Hematopoietic multipotent progenitor cell treated with erythropoietin and hydrocortisone succinate and interleukin-3 and kit ligand, for 17 days (in vitro differentiated cells): ENCODE data around the gene TRIM54.
A peak's percentile ranks its signal among the peaks of the same experiment; 100 is the strongest.
"Not testable (repeated sequence)": the region's sequence is repeated elsewhere in the genome, so short reads cannot be mapped to it uniquely, and the experiment has no call there.

Source experiments
- DNase-seq: peaks from one replicate; pipeline ENCODE4 v3.0.0-alpha.2; 2015; ENCODE audit warnings: low spot score

The TRIM54 gene

GRCh38 chr2:27313882-27314645 lies 31.8 kb downstream of the TRIM54 start:
- DNase-seq, result no peak

DNA sequence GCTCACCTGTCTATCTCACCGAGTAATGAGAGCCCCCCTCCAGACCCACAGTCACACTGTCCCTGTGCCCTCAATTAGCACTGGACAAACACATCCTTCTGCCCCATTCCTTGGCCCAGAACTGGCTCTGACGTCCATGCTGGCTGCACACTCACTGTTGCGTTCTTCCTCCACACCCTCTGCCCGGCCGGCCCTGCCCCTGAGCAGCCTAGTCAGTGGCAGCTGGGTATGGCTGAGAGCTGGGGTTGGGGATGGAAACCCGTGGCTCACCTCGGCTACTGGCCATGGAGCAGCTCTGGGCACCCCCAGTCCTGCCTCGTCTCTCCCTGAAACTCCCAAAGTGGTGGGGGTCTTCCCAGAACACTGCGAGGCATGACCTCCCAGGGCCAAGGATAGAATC lies 32.5 kb downstream of the TRIM54 start:
- DNase-seq, result no peak

GRCh38 chr2:27315122-27315521 lies 32.9 kb downstream of the TRIM54 start:
- no peak for DNase-seq

DNA sequence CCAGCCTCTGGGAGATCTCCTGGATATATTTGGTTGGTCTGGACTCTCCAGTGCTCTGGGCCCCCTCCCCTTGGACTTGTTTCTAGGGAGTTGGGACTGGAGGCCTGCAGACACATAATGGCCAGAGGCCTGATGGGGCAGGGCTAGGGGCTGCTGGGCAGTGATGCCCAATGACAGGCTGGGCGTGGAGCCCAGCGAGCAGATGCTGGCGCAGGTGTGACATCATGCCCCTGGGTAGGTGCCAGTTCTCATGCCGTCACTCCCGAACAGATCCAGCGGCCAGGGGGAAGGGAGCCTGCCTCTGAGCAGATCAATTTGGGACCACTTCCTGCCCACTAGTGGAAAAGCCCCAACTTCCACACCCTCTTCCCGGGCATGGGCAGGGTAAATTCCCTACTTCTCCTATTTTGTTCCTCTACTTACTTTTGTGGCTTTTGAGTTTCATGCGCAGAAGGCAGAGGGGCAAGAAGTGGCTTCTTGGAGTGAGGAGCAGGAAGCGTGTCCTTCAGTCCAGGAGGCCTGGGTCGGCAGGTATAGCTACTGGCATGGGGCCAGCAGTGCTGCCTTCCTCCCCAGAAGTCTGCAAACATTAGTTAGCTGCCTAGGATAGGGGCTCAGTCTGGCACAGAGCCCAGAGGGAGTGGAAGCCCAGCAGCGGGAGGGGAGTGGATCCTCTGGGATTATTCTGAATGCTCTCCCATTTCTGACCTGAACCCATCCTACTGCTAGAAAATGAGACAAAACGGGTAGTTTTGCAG lies 34.6 kb downstream of the TRIM54 start:
- no peak for DNase-seq

DNA sequence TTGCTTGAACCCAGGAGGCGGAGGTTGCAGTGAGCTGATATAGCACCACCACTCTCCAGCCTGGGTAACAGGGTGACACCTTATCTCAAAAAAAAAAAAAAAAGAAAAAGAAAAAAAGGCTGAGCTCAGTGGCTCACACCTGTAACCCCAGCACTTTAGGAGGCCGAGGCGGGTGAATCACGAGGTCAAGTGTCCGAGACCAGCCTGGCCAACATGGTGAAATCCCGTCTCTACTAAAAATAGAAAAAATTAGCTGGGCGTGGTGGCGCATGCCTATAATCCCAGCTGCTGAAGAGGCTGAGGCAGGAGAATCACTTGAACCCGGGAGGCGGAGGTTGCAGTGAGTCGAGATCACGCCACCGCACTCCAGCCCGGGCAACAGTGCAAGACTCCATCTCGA lies 37.6 kb downstream of the TRIM54 start:
- not testable (repeated sequence) for DNase-seq

GRCh38 chr2:27320958-27321543 lies 38.8 kb downstream of the TRIM54 start:
- peak; percentile 43 for DNase-seq

GRCh38 chr2:27322301-27322765 lies 40.1 kb downstream of the TRIM54 start:
- no peak for DNase-seq

DNA sequence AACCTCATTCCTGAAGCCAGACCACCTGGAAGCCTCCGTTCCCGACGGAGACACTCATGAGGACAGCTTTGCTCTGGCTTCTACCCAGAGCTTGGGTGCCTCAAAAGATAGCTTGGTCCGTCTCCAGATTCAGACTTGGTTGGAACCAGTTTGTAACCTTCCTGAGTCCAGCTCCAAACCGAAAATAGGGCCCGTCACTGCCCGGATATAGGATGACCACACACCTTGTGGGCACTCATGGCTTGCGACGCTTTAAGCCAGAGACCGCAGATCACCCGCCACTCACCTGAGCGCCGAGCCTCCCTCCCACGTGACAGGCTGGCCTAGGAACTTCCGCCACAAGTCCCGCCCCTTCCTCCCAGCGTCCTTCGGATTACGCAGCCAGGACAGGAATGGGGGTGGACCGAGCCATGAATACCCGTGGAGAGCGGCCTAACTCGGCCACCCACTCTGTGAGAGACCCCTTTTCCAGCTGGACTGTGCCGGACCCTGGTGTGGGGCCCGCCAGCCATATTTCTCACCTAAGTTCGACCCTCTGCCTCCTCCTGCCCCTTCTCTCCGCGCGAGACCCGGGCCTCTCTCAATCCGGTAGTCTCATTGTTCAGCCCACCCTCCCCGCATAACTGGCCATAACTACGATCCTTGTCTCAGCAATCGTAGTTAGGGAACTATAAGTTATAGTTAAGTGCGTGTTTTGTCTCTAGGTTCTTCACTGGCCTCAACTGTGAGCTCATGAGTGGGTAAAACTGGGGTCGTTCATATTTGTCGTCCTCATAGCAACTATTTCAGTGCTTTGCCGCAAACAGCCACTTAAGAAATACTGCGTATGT lies 40.8 kb downstream of the TRIM54 start, which contains the start of gene MPV17:
MPV17 (minus strand) TSS at position 332 of the 830 bp plus-strand sequence. CDS start 580 bp downstream, outside the sequence.
- DNase-seq, result peak; percentile 92

DNA sequence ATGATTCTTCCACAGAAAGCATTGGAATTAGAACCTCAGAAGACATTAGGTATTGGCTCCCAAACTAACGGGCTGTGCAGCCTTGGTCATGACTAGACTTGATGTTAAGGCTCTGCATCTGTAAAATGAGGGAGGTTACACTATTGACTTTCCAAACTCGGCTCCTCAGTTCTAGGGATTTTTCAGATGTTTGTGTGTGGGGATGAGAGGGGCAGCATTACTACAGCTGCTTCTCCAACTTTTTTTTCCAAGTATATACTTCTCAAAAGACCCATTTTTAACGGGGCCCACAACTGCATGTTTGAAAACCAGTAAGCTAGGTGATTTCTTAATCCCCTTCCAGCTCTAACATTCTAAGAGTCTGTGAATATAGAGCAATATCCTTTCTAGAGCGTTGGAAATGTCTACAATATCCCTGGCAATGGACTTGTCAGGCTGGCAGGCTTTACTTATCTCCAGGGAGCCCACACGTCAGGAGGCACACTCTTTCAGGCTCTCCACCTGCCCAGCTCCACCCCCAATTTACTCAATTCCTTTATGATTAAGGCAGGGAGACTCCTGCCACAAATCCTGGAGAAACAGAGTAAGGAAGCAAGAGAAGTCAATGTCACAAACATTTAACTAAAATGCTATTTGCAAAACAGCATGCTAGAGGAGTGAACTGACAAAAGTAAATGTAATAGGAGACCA lies 41.5 kb downstream of the TRIM54 start:
- DNase-seq, result no peak

DNA sequence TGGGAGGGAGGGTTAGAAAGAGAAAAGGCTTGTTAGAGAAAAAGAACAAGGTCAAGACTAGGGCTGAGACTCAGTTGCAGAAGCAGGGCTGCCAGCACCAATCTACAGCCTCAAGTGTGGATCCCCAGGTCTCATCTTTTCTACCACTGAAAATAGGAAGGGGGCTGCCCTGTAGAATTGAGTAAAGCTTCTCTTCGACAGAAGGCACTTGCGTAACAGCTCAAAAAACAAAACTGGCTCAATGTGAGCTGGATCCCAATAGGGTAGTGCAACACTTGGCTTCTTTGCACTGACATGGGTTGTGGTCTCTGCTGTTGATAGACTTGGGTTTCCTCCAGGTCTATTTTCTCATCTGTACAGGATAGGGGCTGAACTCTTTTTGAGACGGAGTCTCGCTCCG lies 42.5 kb downstream of the TRIM54 start:
- DNase-seq, result no peak

- DNase-seq, result no peak
Observed at GRCh38 chr2:27335311-27335710, 53.1 kb downstream of the TRIM54 start.

DNA sequence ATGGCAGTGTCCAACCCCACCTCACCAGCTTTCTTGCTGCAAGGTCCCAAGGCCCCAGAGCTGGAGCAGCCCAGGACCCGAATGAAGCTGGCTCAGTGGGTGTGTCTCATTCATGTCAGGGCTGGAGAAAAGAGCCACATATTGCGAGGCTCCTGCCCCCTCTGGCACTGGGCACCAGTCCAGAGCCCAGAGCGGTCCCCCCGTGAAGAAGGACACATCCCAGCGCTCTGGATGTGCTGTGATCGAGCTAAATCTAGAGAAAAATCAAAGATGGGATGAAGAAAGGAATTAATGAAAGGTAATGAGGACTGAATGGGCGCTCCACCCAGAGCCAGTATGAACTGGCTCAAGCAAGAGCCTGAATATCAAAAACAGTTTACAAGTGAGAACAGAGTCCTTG lies 53.9 kb downstream of the TRIM54 start:
- DNase-seq, result no peak

DNA sequence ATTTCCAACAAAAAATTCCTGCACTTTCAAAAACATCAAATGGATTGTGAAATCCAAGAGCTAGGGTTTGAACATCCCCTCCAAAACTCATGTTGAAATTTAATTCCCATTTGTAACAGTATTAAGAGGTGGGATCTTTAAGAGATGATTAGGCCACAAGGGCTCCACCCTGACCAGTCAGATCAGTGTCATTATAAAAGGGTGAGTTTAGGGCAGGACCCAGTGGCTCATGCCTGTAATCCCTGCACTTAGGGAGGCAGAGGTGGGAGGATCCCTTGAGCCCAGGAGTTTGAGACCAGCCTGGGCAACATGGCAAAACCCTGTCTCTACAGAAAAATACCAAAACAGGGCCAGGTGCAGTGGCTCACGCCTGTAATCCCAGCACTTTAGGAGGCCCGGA lies 65.4 kb downstream of the TRIM54 start:
- DNase-seq, result no peak

DNA sequence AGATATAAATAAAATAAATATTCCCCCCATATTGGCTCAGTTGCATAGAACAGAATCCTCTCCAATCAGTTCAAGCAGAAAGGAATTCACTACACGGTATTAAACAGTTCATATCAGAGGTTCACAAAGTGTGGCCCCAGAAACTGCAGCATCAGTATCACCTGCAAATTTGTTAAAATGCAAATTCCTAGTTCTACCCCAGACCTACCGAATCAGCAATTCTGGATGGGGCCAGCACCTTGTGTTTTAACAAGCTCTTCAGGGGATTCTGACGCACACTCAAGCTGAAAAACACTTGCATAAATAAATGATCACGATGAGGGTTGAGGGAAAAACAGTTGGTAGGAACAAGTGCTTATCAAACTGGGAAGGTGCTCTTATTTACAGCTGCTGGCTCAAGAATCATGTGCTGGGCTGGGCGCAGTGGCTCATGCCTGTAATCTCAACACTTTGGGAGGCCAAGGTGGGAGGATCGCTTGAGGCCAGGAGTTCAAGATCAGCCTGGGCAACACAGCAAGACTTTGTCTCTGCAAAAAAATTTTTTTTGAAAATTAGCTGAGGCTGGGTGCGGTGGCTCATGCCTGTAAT lies 68.0 kb downstream of the TRIM54 start:
- DNase-seq, result no peak

DNA sequence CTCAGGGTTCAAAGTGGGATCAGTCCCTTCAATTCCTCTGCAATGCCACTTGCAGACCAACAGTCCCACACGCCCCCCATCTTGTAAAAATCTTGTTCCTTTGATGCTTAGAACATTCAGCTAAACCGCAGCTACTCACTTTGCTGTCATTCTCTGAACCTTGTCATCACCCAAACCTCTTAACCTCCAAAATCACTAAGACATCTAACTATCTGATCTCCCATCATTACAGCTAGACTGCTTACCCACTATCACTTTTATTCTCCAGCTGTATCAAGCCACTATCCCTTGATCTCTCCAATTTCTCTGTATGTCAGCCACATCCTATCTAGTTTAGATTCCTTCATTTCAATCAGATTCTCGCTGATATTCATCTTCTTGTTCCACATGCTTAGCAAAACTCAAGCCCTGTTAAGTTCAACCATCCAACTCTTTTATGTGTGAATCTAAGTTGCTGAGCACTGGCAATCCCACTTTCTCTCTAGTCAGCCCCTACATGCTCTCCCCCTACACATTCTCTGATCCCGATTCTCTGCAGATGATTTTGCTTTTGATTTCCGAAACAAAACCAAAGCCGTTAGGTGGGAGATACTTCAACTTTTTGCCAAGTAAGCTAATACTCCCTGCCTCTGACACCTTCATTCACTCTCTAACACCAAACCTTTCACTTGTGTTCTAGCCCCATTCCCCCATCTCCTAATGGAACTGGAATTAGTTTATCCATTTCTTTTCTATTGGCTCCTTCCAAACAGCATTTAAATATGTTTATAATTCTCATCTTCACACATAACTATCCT lies 69.8 kb downstream of the TRIM54 start:
- no peak for DNase-seq

DNA sequence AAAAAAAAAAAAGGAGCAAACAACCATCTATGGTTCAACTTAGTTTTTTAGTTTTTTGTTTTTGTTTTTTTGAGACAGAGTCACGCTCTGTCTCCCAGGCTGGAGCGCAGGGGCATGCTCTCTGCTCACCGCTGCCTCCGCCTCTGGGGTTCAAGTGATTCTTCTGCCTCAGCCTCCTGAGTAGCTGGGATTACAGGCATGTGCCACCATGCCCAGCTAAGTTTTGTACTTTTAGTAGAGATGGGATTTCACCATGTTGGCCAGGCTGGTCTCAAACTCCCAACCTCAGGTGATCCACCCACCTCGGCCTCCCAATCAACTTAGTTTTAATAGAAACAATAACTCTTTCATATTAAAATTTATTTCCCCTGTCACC lies 71.1 kb downstream of the TRIM54 start:
- not testable (repeated sequence) for DNase-seq

DNA sequence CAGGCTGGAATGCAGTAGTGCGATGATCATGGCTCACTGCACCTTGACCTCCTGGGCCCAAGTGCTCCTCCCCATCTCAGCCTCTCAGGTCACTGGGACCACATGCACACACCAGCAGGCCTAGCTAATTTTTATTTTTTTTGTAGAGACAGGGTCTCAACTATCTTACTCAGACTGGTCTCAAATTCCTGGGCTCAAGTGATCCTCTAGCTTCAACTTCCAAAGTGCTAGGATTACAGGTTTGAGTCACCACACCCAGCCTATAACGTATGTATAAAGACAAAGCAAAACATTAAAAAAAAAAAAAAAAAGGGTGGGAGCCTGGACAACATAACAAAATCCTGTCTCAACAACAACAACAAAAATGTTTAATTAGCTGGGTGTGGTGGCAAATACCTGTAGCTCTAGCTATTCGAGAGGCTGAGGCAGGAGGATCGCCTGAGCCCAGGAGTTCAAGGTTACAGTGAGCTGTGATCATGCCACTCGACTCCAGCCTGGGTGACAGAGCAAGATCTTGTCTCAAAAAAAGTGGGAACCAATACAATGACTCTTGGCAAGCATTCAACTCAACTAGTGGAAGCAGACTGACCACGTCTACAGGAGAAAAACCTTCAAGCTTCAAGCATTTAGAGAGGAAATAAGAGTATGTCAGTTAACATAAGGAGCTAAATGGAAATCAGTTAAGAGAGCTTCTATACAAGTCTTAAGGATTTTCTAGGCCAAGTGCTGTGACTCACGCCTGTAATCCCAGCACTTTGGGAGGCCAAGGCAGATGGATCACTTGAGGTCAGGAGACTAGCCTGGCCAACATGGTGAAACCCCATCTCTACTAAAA lies 71.8 kb downstream of the TRIM54 start:
- no peak for DNase-seq

- DNase-seq, result no peak
Observed at GRCh38 chr2:27354597-27354927, 72.3 kb downstream of the TRIM54 start.

GRCh38 chr2:27356056-27356381 lies 73.8 kb downstream of the TRIM54 start:
- DNase-seq, result no peak
